GM18520 (cell line): ENCODE data around the gene GORAB.

Experiments
- ATAC-seq: cut with Tn5 transposase; IDR thresholded peaks from one replicate; pipeline ENCODE4 v1.9.1; 2021; ENCODE audit not compliant: unreplicated experiment

GORAB gene

GRCh38 chr1:170537798-170538503 is 6.0 kb downstream of the GORAB start:
- ATAC-seq: no peak

- no peak for ATAC-seq
These were observed 6.7 kb downstream of the GORAB start for GRCh38 chr1:170538687-170539086.

- ATAC-seq: no peak
These were observed 7.2 kb downstream of the GORAB start for GRCh38 chr1:170539154-170539553.

- ATAC-seq: no peak
These were observed 12.7 kb downstream of the GORAB start for GRCh38 chr1:170544624-170545023.

GRCh38 chr1:170545476-170545875 is 13.5 kb downstream of the GORAB start:
- no peak for ATAC-seq

- no peak for ATAC-seq
These were observed 15.3 kb downstream of the GORAB start for GRCh38 chr1:170547255-170547654.

GRCh38 chr1:170548497-170548896 is 16.5 kb downstream of the GORAB start:
- no peak for ATAC-seq

GRCh38 chr1:170555370-170555769 is 23.4 kb downstream of the GORAB start:
- no peak for ATAC-seq

- ATAC-seq: no peak
These were observed 25.0 kb downstream of the GORAB start for GRCh38 chr1:170556917-170557316.

GRCh38 chr1:170558731-170559130 is 26.8 kb downstream of the GORAB start:
- no peak for ATAC-seq

GRCh38 chr1:170559166-170559565 is 27.2 kb downstream of the GORAB start:
- no peak for ATAC-seq

- no peak for ATAC-seq
These were observed 28.8 kb downstream of the GORAB start for GRCh38 chr1:170560681-170561285.

- ATAC-seq: no peak
These were observed 30.8 kb downstream of the GORAB start for GRCh38 chr1:170562646-170563338.

- ATAC-seq: no peak
These were observed 35.2 kb downstream of the GORAB start for GRCh38 chr1:170567214-170567613.

- ATAC-seq: no peak
These were observed 36.2 kb downstream of the GORAB start for GRCh38 chr1:170568197-170568596.

- ATAC-seq: no peak
These were observed 45.0 kb downstream of the GORAB start for GRCh38 chr1:170576980-170577379.

- no peak for ATAC-seq
These were observed 46.4 kb downstream of the GORAB start for GRCh38 chr1:170578359-170578758.

- no peak for ATAC-seq
These were observed 48.9 kb downstream of the GORAB start for GRCh38 chr1:170580636-170581440.

- no peak for ATAC-seq
These were observed 51.2 kb downstream of the GORAB start for GRCh38 chr1:170583186-170583585.

- ATAC-seq: no peak
These were observed 54.6 kb downstream of the GORAB start for GRCh38 chr1:170586321-170587252.
